GM12874 (cell line): ENCODE measurements around the gene ZNF57.

Experiments used
- CTCF ChIP-seq: IDR thresholded peaks from 2 replicates; pipeline ENCODE4 v1.5.1; 2011; ENCODE audit warnings: low read depth, mild to moderate bottlenecking, control low read depth, low read length, moderate library complexity; ENCODE audit not compliant: insufficient read depth

The ZNF57 gene

GRCh38 chr19:2952953-2953481 lies 52.3 kb downstream of the ZNF57 start:
- TF ChIP-seq CTCF, result 0 out of 2 replicates have a peak, but pooled peaks have one; percentile 10

GRCh38 chr19:2957160-2957559 lies 56.4 kb downstream of the ZNF57 start:
- no peak for TF ChIP-seq CTCF

- TF ChIP-seq CTCF, result no peak
These were observed 59.4 kb downstream of the ZNF57 start for GRCh38 chr19:2960120-2960519.

GRCh38 chr19:2962018-2962670 lies 61.4 kb downstream of the ZNF57 start:
- TF ChIP-seq CTCF, result peak; percentile 56

- TF ChIP-seq CTCF, result no peak
These were observed 62.4 kb downstream of the ZNF57 start for GRCh38 chr19:2963122-2963521.

GRCh38 chr19:2964874-2965273 lies 64.1 kb downstream of the ZNF57 start:
- TF ChIP-seq CTCF, result no peak

GRCh38 chr19:2967972-2968371 lies 67.2 kb downstream of the ZNF57 start:
- no peak for TF ChIP-seq CTCF
